CD14-positive monocyte (primary cell): Measurements from ENCODE around the gene SLC38A8. TPM values are rescaled to one million over a fixed set of nuclear protein-coding genes. Genes with fewer than 3 reads are reported as not detected.

Experiments used
- DNase-seq, 3 donors: peaks; one replicate each; pipeline ENCODE4 v3.0.0-alpha.2; 2011 to 2022
- H2AFZ ChIP-seq: 2 replicates; pipeline ENCODE4 v1.6.0; 2012; ENCODE audit warnings: mild to moderate bottlenecking, low read depth, low read length, inconsistent platforms; ENCODE audit not compliant: insufficient read depth, poor library complexity, severe bottlenecking
- H3K27ac ChIP-seq, 2 donors: 1 replicate in 1 of 2; 2 replicates in 1 of 2; pipeline ENCODE4 v1.5.1; 2012 to 2013; ENCODE audit warnings: low read length in 2 of 2, control low read depth in 1 of 2, inconsistent platforms in 1 of 2, low read depth in 1 of 2, mild to moderate bottlenecking in 1 of 2
- H3K27me3 ChIP-seq, 2 donors: one replicate each; pipeline versions ENCODE4 v1.6.0 to v1.6.1; 2011 to 2013; ENCODE audit warnings: low read length in 2 of 2; ENCODE audit not compliant: control insufficient read depth in 2 of 2, insufficient read depth in 2 of 2
- H3K36me3 ChIP-seq, 2 donors: replicated peaks in 1 of 2; 1 replicate in 1 of 2; 2 replicates in 1 of 2; pipeline versions ENCODE4 v1.5.1 to v1.6.1; 2012 to 2013; ENCODE audit warnings: low read length in 2 of 2, control low read depth in 1 of 2, inconsistent platforms in 1 of 2, mild to moderate bottlenecking in 1 of 2; ENCODE audit not compliant: insufficient read depth in 2 of 2, control insufficient read depth in 1 of 2
- H3K4me1 ChIP-seq, 2 donors: 1 replicate in 1 of 2; 2 replicates in 1 of 2; pipeline versions ENCODE4 v1.5.1 to v1.6.1; 2012 to 2013; ENCODE audit warnings: low read length in 2 of 2, control low read depth in 1 of 2, inconsistent platforms in 1 of 2, mild to moderate bottlenecking in 1 of 2, moderate library complexity in 1 of 2; ENCODE audit not compliant: insufficient read depth in 2 of 2, control insufficient read depth in 1 of 2
- H3K4me2 ChIP-seq: replicated peaks from 2 replicates; pipeline ENCODE3; 2012; ENCODE audit warnings: low read length, moderate library complexity, mild to moderate bottlenecking; ENCODE audit not compliant: poor library complexity, severe bottlenecking; ENCODE audit errors: extremely low read depth
- H3K4me3 ChIP-seq, 3 experiments: fragments of 200-600 bp in 1 of 3; sonication (generic) in 1 of 3; replicated peaks in 1 of 3; 1 replicate in 2 of 3; 2 replicates in 1 of 3; pipeline ENCODE4 v1.5.1; 2011 to 2013; ENCODE audit warnings: low read length in 3 of 3, mild to moderate bottlenecking in 3 of 3, control low read depth in 2 of 3, low read depth in 2 of 3, inconsistent platforms in 1 of 3, moderate library complexity in 1 of 3
- H3K79me2 ChIP-seq: 2 replicates; pipeline ENCODE4 v1.6.0; 2012; ENCODE audit warnings: mild to moderate bottlenecking, control low read depth, inconsistent platforms, low read length, moderate library complexity; ENCODE audit not compliant: insufficient read depth
- H3K9ac ChIP-seq: 2 replicates; pipeline ENCODE4 v1.6.0; 2017; ENCODE audit warnings: low read length, mild to moderate bottlenecking; ENCODE audit not compliant: insufficient read depth, poor library complexity, severe bottlenecking
- H3K9me3 ChIP-seq, 2 donors: replicated peaks in 1 of 2; 1 replicate in 1 of 2; 2 replicates in 1 of 2; pipeline versions ENCODE4 v1.5.1 to v1.6.1; 2012 to 2013; ENCODE audit warnings: low read length in 2 of 2, control low read depth in 1 of 2; ENCODE audit not compliant: control insufficient read depth in 1 of 2, insufficient read depth in 1 of 2
- H4K20me1 ChIP-seq: 2 replicates; pipeline ENCODE4 v1.6.0; 2012; ENCODE audit warnings: mild to moderate bottlenecking, low read length, control low read depth, moderate library complexity; ENCODE audit not compliant: insufficient read depth
- H3K27ac Mint-ChIP-seq, 7 donors: one replicate each; pipeline ENCODE4 v1.8.0; 2020; ENCODE audit warnings: mild to moderate bottlenecking in 7 of 7, mixed read lengths in 7 of 7, moderate library complexity in 6 of 7, inconsistent platforms in 2 of 7
- H3K27me3 Mint-ChIP-seq, 3 donors: one replicate each; pipeline ENCODE4 v1.8.0; 2021 to 2022; ENCODE audit warnings: low read depth in 3 of 3, mild to moderate bottlenecking in 3 of 3, mixed read lengths in 3 of 3, moderate library complexity in 3 of 3, inconsistent platforms in 1 of 3
- H3K36me3 Mint-ChIP-seq, 2 donors: one replicate each; pipeline ENCODE4 v1.8.0; 2020; ENCODE audit warnings: mixed read lengths in 2 of 2, inconsistent platforms in 1 of 2, mild to moderate bottlenecking in 1 of 2
- H3K4me1 Mint-ChIP-seq: one replicate; pipeline ENCODE4 v1.8.0; 2020; ENCODE audit warnings: mild to moderate bottlenecking, mixed read lengths
- H3K4me3 Mint-ChIP-seq, 2 donors: one replicate each; pipeline ENCODE4 v1.8.0; 2020; ENCODE audit warnings: mild to moderate bottlenecking in 2 of 2, mixed read lengths in 2 of 2, moderate library complexity in 1 of 2
- H3K9me3 Mint-ChIP-seq, 7 donors: one replicate each; pipeline ENCODE4 v1.8.0; 2020 to 2022; ENCODE audit warnings: mixed read lengths in 7 of 7, mild to moderate bottlenecking in 6 of 7, moderate library complexity in 6 of 7, inconsistent platforms in 2 of 7
- WGBS: methylation state at CpG from one replicate; pipeline ENCODE4 v1.1.5; 2013; ENCODE audit warnings: missing lambda C conversion rate; ENCODE audit not compliant: insufficient coverage; 5-methylcytosine and 5-hydroxymethylcytosine counted together
- intact Hi-C, 2 donors: fragments of 100-400 bp; cut with micrococcal nuclease; formaldehyde crosslinking; loops; one replicate each; pipeline versions ENCODE4 v1.15.0 to v1.15.1; 2023
- polyA plus RNA-seq, 3 donors: library from polyadenylated mRNA; depleted of rRNA in 1 of 3; unstranded in 2 of 3; stranded (reverse) in 1 of 3; fragments of 300-500 nt in 2 of 3; fragments of >200 nt in 1 of 3; fragmentation: Illumina TruSeq in 2 of 3; gene quantifications; 1 replicate in 2 of 3; 2 replicates in 1 of 3; pipeline ENCODE4 v1.2.3, GENCODE V29; 2012 to 2021
- TF ChIP-seq, protein P1 (sequence below): fragments of 200-600 bp; IDR thresholded peaks from one replicate; pipeline ENCODE4 v1.8.0; 2022; ENCODE audit warnings: antibody characterized with exemption, mild to moderate bottlenecking

Gene SLC38A8
- polyA plus RNA-seq, 3 donors = not detected

DNA sequence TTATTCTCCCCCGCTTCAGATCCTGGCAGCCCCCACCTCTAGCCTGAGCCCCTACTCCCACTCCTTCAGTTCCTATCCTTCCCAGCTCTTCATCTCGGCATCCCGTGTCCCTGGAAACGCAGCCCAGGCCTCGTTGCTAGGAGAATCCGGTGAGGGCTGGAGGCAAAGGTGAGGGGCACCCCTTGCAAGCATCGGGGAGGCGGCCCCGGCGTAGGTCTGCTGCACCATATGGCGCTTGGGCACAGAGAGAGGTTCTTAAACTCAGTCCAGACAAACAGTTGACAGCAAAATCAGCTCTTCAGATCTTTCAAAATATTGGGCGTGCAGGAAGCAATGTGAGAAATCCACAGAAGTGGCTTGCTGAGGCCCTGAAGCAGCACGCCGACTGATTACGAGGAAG, 15.0 kb downstream of the SLC38A8 start:
- Histone ChIP-seq H3K4me3 (no peak overlapping the region), H3K79me2 (no peaks in the 10 kb centered on the region), H3K27me3 (peaks cover 0 to 51% of the 10 kb centered on the region in 2 donors), H3K4me2 (no peak overlapping the region), H3K27ac (no peak overlapping the region), H2AFZ (no peak overlapping the region), H4K20me1 (no peaks in the 10 kb centered on the region), H3K4me1 (peaks cover 13 to 14% of the 10 kb centered on the region in 2 donors), H3K9me3 (peaks cover 19 to 24% of the 10 kb centered on the region in 2 donors), H3K9ac (peak overlapping the region; percentile 8), H3K36me3 (no peaks in the 10 kb centered on the region)
- Mint-ChIP-seq H3K27me3 (peaks cover 61 to 89% (median 77%) of the 10 kb centered on the region in 3 donors), H3K36me3 (peaks cover 4 to 12% of the 10 kb centered on the region in 2 donors), H3K27ac (no peak overlapping the region), H3K4me1 (peaks cover 17% of the 10 kb centered on the region), H3K9me3 (peaks cover 17 to 30% (median 26%) of the 10 kb centered on the region in 7 donors), H3K4me3 (peak overlapping the region in 1 of 2 donors; percentile 82)
- DNase-seq = no peak
- intact Hi-C loops = no loop called here
- TF ChIP-seq, protein P1, sequence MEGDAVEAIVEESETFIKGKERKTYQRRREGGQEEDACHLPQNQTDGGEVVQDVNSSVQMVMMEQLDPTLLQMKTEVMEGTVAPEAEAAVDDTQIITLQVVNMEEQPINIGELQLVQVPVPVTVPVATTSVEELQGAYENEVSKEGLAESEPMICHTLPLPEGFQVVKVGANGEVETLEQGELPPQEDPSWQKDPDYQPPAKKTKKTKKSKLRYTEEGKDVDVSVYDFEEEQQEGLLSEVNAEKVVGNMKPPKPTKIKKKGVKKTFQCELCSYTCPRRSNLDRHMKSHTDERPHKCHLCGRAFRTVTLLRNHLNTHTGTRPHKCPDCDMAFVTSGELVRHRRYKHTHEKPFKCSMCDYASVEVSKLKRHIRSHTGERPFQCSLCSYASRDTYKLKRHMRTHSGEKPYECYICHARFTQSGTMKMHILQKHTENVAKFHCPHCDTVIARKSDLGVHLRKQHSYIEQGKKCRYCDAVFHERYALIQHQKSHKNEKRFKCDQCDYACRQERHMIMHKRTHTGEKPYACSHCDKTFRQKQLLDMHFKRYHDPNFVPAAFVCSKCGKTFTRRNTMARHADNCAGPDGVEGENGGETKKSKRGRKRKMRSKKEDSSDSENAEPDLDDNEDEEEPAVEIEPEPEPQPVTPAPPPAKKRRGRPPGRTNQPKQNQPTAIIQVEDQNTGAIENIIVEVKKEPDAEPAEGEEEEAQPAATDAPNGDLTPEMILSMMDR = no peak
- WGBS = 87% methylated on average over 3 of the region's 15 CpGs

DNA sequence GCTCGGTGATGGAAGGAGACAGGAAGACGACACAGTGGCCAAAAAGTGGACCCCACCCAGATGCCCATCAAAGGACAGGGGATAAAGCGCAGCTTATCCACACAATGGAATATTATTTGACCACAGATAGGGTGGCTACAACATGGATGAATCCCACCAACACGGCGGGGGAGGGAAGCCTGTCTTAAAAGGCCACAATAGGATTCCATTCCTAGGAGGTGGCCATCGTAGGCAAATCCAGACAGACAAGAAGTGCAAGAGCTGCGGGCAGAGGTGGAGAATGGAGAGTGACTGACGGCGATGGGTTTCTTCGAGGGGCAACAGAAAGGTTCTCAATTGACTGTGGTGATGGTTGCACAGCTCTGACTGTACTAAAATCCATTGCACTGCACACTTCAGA, 16.0 kb downstream of the SLC38A8 start:
- Mint-ChIP-seq H3K27me3 (peaks cover 61 to 89% (median 70%) of the 10 kb centered on the region in 3 donors), H3K36me3 (peaks cover 4 to 12% of the 10 kb centered on the region in 2 donors), H3K4me1 (peaks cover 17% of the 10 kb centered on the region), H3K4me3 (peak overlapping the region in 1 of 2 donors; percentile 68), H3K9me3 (peaks cover 22 to 37% (median 34%) of the 10 kb centered on the region in 7 donors), H3K27ac (peak overlapping the region in 1 of 7 donors; percentile 0)
- WGBS = 86% methylated on average over 3 of the region's 10 CpGs
- TF ChIP-seq, protein P1 = no peak
- no peaks in the 10 kb centered on the region for H4K20me1 ChIP-seq
- no peak overlapping the region for H2AFZ ChIP-seq
- no peaks in the 10 kb centered on the region for H3K79me2 ChIP-seq
- H3K27me3 ChIP-seq = peaks cover 0 to 49% of the 10 kb centered on the region in 2 donors
- H3K9me3 ChIP-seq = peaks cover 26 to 32% of the 10 kb centered on the region in 2 donors
- no peaks in the 10 kb centered on the region for H3K36me3 ChIP-seq
- DNase-seq = no peak
- peaks cover 13 to 14% of the 10 kb centered on the region in 2 donors for H3K4me1 ChIP-seq
- H3K4me3 ChIP-seq = no peak overlapping the region
- intact Hi-C loops = no loop called here
- H3K9ac ChIP-seq = no peak overlapping the region
- no peak overlapping the region for H3K4me2 ChIP-seq
- H3K27ac ChIP-seq = no peak overlapping the region
